ENCODE results near the gene POTEM.
"Not testable (repeated sequence)": the region's sequence is repeated elsewhere in the genome, so short reads cannot be mapped to it uniquely, and the experiment has no call there.

GRCh38 chr14:19006490-19006889 lies 39.3 kb downstream of the POTEM start:
- not testable (repeated sequence) for TF ChIP-seq SOX13 (IDR thresholded peaks at IDR 0.05); SOX13 (CRISPR knock-in tag; conservative IDR thresholded peaks at IDR 0.05 in 1 of 2, IDR thresholded peaks at IDR 0.05 in 1 of 2); USF2 (IDR thresholded peaks at IDR 0.05; ENCODE audit: low read depth, low read length); USF2 (CRISPR knock-in tag; IDR thresholded peaks at IDR 0.05; ENCODE audit: borderline replicate concordance); ZNF512 (CRISPR knock-in tag; IDR thresholded peaks at IDR 0.05); CENPX (CRISPR knock-in tag; IDR thresholded peaks at IDR 0.05); CTCF (CRISPR knock-in tag; IDR thresholded peaks at IDR 0.05); POLR2AphosphoS5 (IDR thresholded peaks at IDR 0.05; ENCODE audit: low read depth, low read length); POLR2A (IDR thresholded peaks at IDR 0.05; ENCODE audit: insufficient read depth in 1 of 2, low read depth in 2 of 2, low read length in 2 of 2); MAFK (conservative IDR thresholded peaks at IDR 0.05 in 1 of 2, IDR thresholded peaks at IDR 0.05 in 1 of 2; ENCODE audit: low read length in 2 of 2); ZNF10 (CRISPR knock-in tag; IDR thresholded peaks at IDR 0.05; ENCODE audit: borderline replicate concordance, low read depth); XBP1 (CRISPR knock-in tag; IDR thresholded peaks at IDR 0.05); DPF2 (CRISPR knock-in tag; IDR thresholded peaks at IDR 0.05; ENCODE audit: borderline replicate concordance, low read depth); GABPA (IDR thresholded peaks at IDR 0.05; ENCODE audit: low read depth, low read length); GABPA (CRISPR knock-in tag; IDR thresholded peaks at IDR 0.05; ENCODE audit: low read depth); LCORL (IDR thresholded peaks at IDR 0.05); LCORL (CRISPR knock-in tag; IDR thresholded peaks at IDR 0.05)
